D721Med (cell line): Measurements from ENCODE around the gene SLC23A1.
"Not testable (repeated sequence)": the region's sequence is repeated elsewhere in the genome, so short reads cannot be mapped to it uniquely, and the experiment has no call there.

ENCODE experiments used
- DNase-seq: peaks from one replicate; pipeline ENCODE4 v3.0.0; 2011; ENCODE audit warnings: low spot score; ENCODE audit not compliant: insufficient read length
- FAIRE-seq: peaks from 2 replicates; lab custom pipeline; 2011; peaks lifted over from hg19 to GRCh38; lab: Jason Lieb, UNC
- TF ChIP-seq, protein P1 (sequence below): IDR thresholded peaks from 2 replicates; pipeline ENCODE4 v1.5.1; 2012; ENCODE audit warnings: mild to moderate bottlenecking, control low read depth; ENCODE audit not compliant: insufficient read depth; ENCODE audit errors: missing control alignments

SLC23A1 gene

GRCh38 chr5:139388198-139388821 is 5.2 kb upstream of the SLC23A1 start:
- DNase-seq (peak; percentile 18), FAIRE-seq (no peak)
- TF ChIP-seq, protein P1, sequence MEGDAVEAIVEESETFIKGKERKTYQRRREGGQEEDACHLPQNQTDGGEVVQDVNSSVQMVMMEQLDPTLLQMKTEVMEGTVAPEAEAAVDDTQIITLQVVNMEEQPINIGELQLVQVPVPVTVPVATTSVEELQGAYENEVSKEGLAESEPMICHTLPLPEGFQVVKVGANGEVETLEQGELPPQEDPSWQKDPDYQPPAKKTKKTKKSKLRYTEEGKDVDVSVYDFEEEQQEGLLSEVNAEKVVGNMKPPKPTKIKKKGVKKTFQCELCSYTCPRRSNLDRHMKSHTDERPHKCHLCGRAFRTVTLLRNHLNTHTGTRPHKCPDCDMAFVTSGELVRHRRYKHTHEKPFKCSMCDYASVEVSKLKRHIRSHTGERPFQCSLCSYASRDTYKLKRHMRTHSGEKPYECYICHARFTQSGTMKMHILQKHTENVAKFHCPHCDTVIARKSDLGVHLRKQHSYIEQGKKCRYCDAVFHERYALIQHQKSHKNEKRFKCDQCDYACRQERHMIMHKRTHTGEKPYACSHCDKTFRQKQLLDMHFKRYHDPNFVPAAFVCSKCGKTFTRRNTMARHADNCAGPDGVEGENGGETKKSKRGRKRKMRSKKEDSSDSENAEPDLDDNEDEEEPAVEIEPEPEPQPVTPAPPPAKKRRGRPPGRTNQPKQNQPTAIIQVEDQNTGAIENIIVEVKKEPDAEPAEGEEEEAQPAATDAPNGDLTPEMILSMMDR = no peak

DNA sequence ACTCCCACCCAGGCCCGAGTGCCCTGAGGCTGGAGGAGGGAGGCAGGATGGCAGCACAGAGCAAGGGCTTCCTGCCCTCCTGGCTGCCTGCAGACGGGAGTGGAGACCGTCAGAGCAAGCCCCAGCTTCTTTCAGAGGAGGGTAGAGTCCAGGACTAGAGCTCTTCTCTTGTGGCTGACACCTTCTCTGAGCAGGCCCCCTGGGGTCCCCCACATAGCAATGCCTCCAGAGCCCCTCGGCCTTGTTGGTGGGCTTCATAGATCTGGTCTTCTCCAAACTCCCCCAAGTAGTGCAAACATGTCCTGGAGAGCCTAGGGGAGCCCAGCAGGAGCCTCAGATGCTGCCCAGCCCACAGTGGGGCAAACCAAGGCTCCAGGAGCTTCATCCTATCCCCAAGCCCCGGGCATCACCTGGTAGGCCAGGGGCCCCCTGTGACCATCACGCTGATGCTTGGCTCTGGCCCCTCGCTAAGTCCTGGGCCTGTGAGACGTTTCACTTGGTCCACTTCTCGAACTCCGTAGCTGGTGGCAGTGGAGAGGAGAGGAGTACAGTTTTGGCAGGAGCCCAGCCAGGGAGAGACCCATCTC is 4.6 kb upstream of the SLC23A1 start:
- FAIRE-seq (no peak), DNase-seq (peak; percentile 10)
- TF ChIP-seq, protein P1 = no peak

DNA sequence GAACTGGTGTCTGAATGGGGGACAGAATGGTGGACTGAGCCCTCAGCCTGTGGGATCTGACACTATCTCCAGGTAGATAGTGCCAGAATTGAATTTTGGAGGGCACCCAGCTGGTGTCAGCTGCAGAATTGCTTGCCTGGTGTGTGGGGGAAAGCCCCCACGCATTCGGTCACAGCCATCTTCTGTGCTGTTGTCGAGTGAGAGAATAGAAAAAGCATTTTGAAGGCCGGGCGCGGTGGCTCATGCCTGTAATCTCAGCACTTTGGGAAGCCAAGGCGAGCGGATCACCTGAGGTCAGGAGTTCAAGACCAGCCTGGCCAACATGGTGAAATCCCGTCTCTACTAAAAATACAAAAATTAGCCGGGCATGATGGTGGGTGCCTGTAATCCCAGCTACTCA is 3.9 kb upstream of the SLC23A1 start:
- not testable (repeated sequence) for FAIRE-seq, DNase-seq

GRCh38 chr5:139386050-139386438 is 2.9 kb upstream of the SLC23A1 start:
- DNase-seq = peak; percentile 2
- TF ChIP-seq, protein P1 = no peak
- no peak for FAIRE-seq

DNA sequence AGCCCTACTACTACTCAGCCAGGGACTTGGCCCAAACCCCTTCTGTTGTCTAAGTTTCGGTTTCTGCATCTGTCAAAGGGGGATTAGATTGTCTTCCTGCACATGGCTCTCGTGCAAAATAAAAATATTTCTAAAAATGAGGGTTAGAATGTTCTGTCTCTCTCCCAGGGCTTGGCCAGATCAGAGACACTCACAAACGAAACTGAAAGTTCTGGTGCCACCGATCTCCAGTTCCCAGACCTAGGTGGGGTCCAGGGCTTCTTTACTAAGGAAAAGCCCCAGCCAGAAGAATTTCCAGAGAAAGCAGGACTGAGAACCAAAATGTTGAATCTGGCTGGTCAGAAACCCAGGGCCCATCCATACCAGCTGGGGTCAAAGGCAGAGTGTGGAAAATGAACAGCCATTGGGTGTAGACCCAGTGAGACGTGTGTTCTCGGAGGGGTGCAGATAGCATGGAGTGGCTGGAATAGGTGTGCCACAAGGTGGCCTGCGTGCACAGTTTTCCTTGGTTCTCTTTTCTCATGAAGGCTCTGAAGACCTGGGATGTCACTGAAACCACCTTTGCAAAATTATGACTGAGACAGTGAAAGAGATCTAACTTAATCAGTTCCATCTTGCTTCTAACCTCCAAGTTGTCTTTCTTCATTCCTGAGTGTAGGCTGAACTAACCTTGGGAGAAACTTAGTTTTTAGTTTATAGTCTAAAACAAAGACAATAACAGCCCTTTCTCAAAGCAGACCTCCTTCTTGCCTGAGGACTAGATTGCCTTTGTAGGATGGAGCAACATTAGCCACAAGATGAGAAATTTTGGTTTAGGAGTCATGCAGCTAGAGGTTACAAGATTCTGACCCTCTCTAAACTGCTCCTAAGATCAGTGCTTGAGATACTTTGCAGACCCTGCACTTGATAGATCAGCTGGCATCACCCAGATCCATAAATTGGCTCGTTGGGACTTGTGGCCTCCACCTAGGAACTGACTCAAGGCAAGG is 2.3 kb upstream of the SLC23A1 start:
- no peak for DNase-seq
- TF ChIP-seq, protein P1 = no peak
- no peak for FAIRE-seq

DNA sequence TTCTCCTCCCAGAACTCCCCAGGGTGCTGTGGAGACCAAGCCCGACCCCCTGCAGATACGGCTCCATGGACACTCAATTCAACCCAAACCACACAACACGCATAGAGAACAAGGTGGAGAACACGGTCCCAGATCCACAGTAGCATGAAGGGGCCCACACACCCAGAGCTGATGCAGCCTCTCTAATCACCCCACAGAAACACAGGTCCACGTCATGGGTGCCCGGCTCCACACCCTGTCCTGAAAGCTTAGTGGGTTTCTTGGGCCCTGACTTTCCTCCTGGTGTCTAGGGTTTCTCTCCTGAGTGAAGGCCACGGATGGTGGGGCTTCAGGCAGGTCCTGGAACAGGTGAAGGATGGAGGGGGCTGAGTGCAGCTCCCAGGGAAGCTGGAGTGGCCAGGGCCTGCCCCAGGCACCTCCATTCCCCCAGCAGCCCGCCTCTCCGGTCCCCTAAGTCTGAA is 1.5 kb upstream of the SLC23A1 start:
- TF ChIP-seq, protein P1 = no peak
- FAIRE-seq (no peak), DNase-seq (no peak)

- TF ChIP-seq, protein P1 = no peak
- FAIRE-seq = no peak
Observed at GRCh38 chr5:139383993-139384590, 995 bp upstream of the SLC23A1 start.

More at GRCh38 chr5:139383993-139384590, 995 bp upstream of the SLC23A1 start:
- peak; percentile 8 for DNase-seq
